Superior temporal gyrus (tissue), 1 donor: ENCODE data around the gene OR13F1.
"Not testable (repeated sequence)": the region's sequence is repeated elsewhere in the genome, so short reads cannot be mapped to it uniquely, and the experiment has no call there.

Experiments
- DNase-seq: peaks from one replicate; pipeline ENCODE4 v3.0.0-alpha.2; 2016; ENCODE audit errors: extremely low spot score

The OR13F1 gene, protein sequence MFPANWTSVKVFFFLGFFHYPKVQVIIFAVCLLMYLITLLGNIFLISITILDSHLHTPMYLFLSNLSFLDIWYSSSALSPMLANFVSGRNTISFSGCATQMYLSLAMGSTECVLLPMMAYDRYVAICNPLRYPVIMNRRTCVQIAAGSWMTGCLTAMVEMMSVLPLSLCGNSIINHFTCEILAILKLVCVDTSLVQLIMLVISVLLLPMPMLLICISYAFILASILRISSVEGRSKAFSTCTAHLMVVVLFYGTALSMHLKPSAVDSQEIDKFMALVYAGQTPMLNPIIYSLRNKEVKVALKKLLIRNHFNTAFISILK

DNA sequence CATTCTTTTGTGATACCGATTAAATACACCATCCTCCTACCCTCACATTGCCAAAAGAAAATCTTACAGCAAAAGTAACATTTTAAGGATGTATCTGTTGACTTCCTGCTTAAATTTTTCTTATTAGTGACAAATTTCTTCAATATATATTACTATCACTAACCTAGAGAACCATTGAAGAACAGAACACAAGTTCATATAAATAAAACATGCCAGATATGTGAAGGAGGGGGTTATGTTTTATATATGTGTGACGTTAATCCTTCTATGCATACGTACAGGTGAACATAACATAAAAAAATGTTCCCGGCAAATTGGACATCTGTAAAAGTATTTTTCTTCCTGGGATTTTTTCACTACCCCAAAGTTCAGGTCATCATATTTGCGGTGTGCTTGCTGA, at the start of gene OR13F1:
OR13F1 (plus strand) TSS at position 301 of the 400 bp plus-strand sequence; CDS start at position 301, 0 bp downstream.
- DNase-seq = no peak

DNA sequence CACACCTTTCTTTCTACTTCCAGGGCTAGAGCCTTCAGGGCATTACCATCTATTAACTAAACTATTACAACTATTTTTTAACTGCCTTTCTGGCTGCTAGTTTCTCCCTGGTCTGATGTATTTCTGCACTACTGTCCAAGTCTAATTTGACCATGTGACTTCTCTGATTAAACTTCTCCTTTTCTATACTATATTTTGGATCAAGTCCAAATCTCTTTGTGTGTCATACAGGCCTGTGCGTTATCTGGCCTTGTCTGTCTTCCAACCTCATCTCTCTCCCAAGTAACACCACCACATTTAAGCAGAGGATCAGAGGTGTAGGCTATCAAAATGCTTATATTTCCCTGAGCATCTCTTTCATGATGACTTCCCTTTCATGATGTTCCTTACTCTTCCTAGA, 47.2 kb upstream of the OR13F1 start:
- DNase-seq = no peak

DNA sequence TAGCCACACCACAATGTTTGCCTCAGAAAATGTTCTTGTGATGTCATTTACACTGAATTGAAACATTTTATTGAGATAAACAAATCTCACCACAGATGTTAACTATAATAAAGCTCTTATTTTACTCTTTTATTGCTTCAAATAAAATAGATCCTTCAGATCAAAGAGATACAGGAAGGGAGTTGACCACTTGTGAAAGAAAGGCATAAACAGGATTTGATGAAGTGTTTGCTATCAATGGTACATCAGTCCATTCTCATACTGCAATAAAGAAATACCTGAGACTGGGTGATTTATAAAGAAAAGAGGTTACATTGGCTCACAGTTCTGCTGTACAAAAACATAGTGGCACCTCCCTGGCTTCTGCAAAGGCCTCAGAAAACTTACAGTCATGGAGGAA, 40.2 kb upstream of the OR13F1 start:
- DNase-seq = no peak

DNA sequence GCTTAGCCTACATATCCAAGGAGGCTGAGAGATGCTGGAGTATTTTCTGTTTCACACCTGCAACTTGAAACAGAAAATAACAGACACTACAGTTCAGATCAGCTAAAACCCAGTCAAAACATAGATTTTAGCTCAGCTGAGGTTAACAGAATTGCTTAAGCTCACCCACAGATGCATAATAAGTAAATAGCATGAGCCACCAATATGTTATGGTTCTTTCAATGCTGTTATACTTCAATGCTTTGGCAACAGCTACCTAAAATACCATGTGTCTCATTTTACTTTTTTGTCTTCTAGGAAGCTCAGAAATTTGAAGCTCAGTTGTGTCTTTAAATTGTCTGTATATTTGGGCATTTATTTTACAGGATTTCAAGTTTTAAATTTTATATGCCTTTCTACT, 35.8 kb upstream of the OR13F1 start:
- DNase-seq = no peak

DNA sequence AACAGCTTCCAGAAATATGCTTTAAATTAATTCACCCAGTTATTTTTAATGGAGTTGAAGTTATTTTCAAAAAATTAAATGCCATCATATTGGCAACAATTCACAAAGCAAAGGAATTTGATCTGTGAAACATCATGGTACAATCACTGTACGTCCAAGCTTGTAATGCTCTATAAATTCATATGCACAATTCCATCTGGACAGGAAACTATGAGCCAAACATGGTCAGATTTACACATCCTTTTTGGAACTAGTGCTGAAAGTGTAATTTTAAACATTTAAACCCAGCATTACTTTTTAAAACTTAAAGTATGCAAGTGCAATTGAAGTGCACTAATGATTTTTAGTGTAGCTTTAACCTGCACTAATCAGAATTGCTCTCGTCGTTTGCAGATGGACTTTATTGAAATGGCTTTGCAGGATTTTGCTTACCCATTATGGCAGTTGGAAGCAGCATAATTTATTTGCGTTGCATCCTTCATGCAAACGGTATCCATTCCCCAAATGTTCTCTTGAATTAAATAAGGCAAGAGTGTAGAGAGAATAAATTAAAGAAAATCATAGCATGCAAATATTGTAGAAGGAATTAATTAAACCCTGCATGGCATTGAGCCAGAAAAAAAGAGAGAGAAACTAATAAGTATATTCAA, 21.0 kb upstream of the OR13F1 start:
- peak; percentile 27 for DNase-seq

DNA sequence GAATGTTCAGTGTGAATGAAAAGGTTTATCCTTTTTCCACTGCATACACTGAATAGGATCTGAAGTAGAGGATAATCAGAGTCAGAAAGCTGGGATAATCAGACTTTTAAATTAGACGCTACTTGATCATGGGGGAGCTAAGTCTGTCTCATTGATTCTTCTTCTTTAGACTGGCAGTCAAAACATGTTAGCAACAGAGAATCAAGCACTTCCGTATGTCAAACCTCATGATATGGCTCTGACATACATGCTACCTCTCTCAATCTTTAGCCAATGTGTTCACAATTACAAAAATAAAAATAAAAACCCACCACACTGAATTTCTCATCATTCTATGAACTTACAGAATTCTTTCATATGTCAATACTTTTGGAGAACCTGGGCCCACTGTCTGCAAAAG, 19.0 kb upstream of the OR13F1 start:
- DNase-seq = no peak

DNA sequence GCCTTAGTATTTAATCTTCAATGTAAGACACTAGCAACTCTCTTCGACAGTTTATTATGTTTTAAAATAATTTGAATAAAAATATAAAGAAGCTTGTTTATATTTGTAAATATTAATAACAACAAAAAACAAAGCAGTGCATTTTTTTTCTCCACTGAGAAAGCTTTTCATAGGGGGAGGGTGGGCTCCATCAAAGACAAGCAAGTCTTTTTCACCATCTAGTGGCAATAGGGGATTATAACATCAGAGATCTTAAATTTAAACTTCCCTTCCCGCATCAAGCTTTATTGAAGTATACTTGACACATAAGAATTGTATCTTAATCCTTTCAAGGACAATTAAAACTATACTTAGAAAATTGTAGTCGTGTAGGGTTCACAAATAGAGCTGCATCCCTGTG, 9.3 kb upstream of the OR13F1 start:
- peak; percentile 19 for DNase-seq

DNA sequence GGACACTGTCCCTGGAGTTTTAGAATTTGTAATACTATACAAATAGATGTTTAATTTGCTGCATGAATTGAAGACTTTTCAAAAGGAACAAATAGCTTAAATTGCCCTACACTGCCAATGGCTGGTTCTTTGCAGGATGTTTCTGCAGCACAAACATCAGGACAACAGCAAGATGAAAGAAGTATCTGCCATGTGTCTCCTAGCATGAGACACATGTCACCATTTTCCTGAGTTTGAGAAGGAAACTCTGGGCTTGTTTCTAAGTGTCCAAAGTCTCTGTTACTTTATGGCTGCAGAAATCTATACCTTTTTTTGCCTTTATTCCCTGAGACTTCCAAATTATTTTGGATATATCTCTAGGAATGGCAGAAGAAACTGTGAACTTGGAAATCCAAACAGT, 623 bp upstream of the OR13F1 start:
- DNase-seq = no peak

DNA sequence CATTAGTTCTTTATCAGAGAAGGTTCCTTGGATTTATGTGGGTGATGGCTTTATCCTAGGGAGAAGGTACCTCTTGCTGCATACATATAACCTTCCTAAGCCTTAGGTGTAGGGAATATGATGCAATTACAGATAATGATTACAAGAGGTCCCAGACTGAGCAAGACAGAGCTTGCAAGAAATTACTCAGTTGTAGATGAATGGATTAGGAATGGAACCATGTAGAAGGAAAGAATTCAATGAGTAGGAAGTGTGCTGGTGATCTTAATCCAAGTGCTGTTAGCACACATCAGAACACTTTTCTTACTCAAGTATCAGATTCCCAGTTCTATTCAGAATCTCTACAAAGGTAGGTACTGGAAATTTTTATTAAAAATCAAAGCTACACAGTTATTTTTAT, 2.5 kb downstream of the OR13F1 start:
- no peak for DNase-seq

DNA sequence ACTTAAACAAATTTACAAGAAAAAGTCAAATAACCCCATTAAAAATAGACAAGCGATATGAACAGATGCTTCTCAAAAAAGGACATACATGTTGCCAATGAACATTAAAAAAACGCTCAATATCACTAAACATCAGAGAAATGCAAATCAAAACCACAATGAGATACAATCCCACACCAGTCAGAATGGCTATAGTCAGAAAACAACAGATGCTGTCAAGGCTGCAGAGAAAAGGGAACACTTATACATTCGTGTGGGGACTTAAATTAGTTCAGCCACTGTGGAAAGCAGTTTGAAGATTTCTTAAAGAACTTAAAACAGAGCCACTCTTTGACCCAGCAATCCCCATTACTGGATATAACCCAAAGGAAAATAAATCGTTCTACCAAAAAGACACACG, 10.8 kb downstream of the OR13F1 start:
- no peak for DNase-seq

DNA sequence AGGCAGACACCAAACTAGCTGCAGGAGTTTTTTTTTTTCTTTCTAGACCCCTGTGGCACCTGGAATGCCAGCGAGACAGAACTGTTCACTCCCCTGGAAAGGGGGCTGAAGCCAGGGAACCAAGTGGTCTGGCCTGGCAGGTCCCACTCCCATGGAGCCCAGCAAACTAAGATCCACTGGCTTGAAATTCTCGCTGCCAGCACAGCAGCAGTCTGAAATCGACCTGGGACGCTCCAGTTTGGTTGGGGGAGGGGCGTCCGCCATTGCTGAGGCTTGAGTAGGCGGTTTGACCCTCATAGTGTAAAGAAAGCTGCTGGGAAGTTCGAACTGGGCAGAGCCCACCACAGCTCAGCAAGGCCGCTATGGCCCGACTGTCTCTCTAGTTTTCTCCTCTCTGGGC, 16.2 kb downstream of the OR13F1 start:
- DNase-seq = not testable (repeated sequence)

DNA sequence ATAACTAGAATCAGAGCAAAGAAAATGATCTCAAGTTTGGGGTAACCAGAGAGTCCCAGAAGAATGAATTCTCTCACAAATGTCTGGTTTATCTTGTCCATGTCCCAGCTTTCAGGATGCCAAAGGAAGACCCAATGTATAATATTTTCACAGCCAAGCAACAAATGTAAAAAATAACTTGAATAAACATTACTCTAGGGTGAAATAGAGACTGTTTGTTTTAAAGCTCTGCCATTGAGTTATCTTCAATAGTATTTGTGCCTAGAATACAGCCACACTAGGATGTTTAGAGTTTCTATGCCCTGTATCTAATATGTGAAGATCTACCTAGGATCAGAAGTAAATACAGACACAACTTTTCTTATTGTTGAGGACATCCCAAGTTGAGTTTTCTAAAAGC, 23.0 kb downstream of the OR13F1 start, which contains the start of gene OR13C4:
OR13C4 (minus strand) TSS at position 101 of the 400 bp plus-strand sequence; CDS start at position 101, 0 bp downstream.
- DNase-seq = no peak

DNA sequence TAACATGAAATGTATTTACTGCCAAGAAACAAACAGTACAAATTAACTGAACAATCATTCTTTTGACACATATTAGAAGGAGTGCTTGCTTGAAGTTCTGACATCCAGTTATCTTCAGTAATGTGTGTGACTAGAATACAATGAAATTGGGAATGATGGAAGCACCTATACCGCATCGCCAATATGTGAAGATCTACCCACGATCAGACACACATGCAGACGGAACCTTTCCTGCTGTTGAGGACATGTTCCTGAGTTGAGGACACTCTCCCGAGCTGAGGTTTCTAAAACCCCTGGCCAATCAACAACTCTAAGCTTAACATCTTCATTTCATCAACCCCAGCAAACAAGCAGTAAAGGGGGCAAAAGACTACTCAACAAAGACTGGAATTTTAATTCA, 32.7 kb downstream of the OR13F1 start, which contains the start of gene OR13C3:
OR13C3 (minus strand) TSS at position 101 of the 400 bp plus-strand sequence. CDS start 133 bp downstream, outside the sequence.
- DNase-seq = no peak

DNA sequence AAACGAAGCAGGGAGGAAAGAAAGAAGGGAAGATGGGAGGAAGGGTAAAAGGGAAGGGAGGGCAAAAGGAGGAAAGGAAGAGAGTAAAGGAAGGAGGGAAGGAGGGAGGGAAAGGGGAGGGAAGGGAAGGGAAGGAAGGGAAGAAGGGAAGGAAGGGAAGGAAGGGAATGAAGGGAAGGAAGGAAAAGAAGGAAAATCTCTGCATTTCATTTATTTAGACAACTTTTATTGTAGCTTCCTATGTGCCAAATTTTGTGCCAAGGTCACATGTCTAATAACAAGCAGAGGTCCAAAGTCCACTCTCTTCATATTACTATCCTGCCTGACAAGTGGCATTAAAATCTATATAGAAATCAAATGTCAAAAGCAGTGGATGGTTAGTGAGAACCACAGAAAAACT, 35.2 kb downstream of the OR13F1 start:
- DNase-seq = no peak

DNA sequence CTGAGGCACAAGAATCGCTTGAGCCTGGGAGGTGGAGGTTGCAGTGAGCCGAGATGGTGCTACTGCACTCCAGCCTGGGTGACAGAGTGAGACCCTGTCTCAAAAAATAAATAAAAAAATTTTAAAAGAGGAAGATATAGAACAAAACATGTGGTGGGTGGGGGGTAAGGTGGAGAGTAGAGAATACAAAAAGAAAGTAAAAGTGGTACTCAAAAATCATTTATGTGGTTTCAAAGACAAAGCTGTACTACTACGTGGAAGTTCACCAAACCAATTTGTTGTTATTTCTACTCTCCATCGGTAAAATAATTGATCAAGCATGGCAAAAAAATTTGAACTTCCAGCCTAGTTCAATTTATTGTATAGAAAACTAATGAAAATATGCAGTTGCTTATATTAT, 40.6 kb downstream of the OR13F1 start:
- DNase-seq = no peak

DNA sequence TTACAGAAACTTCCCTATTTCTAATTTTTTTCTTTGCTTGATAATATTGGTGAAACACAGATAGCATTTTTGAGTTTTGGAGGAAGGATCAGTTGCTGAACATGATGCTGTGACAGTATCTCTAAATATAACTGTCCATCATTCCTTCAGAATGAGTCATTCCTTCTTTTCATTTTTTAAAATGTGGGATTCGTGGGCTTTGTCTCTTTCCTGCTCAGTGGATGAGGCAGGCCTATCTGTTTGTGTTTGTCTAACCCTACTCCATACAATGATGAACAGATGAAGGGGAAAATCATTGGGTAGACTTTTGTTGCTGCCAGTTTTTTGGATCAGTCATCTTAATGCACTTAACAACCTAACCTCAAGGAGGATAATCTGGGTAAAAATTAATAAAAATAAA, 49.2 kb downstream of the OR13F1 start:
- no peak for DNase-seq
